GM10248 (cell line): ENCODE measurements around the gene ARHGDIA.

Experiments
- CTCF ChIA-PET: fragments of 300-600 bp; sonication (Branson Sonifier 250); formaldehyde crosslinking; extraction: SDS; loops from one replicate; lab custom pipeline; 2021; ENCODE audit warnings: antibody characterized with exemption; lab: Yijun Ruan, JAX
- POLR2A ChIA-PET: fragments of 350-650 bp; sonication (Branson Sonifier 250); formaldehyde crosslinking; extraction: SDS; loops from one replicate; lab custom pipeline; 2020; ENCODE audit warnings: antibody characterized with exemption; lab: Yijun Ruan, JAX
- DNase-seq: peaks from one replicate; pipeline ENCODE4 v3.0.0; 2012; ENCODE audit errors: extremely low spot score
- TF ChIP-seq, protein P1 (sequence below): IDR thresholded peaks from 2 replicates; pipeline ENCODE4 v1.5.1; 2012; ENCODE audit warnings: mild to moderate bottlenecking, low read depth; ENCODE audit errors: extremely low read depth, missing control alignments, control extremely low read depth

ARHGDIA gene

DNA sequence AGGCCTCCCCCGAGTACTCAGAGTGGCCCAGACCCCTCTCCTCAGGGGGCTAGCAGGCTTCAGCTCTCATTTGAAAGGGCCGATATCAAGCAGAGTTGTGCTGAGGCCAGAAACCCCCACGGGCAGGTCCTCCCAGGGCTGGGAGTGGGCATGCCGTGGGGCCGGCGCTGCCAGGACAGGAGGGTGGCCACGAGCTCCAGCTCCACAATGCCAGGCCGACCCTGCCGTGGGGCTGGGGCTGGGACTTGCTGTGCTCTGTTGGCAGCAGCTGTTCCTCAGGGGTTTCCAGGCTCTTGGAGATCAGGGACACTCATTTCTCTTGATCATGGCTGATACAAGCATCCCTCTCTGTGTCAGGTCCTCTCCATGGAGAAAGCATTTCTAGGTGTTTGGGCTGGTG lies 27.7 kb upstream of the ARHGDIA start:
- ChIA-PET CTCF (no interaction called here), POLR2A (interaction anchor here (0.6 kb wide), 1 partner anchor 228 kb away, joined by 4 read pairs; no protein-coding TSS in a partner anchor)
- TF ChIP-seq, protein P1, sequence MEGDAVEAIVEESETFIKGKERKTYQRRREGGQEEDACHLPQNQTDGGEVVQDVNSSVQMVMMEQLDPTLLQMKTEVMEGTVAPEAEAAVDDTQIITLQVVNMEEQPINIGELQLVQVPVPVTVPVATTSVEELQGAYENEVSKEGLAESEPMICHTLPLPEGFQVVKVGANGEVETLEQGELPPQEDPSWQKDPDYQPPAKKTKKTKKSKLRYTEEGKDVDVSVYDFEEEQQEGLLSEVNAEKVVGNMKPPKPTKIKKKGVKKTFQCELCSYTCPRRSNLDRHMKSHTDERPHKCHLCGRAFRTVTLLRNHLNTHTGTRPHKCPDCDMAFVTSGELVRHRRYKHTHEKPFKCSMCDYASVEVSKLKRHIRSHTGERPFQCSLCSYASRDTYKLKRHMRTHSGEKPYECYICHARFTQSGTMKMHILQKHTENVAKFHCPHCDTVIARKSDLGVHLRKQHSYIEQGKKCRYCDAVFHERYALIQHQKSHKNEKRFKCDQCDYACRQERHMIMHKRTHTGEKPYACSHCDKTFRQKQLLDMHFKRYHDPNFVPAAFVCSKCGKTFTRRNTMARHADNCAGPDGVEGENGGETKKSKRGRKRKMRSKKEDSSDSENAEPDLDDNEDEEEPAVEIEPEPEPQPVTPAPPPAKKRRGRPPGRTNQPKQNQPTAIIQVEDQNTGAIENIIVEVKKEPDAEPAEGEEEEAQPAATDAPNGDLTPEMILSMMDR, result no peak
- no peak for DNase-seq

DNA sequence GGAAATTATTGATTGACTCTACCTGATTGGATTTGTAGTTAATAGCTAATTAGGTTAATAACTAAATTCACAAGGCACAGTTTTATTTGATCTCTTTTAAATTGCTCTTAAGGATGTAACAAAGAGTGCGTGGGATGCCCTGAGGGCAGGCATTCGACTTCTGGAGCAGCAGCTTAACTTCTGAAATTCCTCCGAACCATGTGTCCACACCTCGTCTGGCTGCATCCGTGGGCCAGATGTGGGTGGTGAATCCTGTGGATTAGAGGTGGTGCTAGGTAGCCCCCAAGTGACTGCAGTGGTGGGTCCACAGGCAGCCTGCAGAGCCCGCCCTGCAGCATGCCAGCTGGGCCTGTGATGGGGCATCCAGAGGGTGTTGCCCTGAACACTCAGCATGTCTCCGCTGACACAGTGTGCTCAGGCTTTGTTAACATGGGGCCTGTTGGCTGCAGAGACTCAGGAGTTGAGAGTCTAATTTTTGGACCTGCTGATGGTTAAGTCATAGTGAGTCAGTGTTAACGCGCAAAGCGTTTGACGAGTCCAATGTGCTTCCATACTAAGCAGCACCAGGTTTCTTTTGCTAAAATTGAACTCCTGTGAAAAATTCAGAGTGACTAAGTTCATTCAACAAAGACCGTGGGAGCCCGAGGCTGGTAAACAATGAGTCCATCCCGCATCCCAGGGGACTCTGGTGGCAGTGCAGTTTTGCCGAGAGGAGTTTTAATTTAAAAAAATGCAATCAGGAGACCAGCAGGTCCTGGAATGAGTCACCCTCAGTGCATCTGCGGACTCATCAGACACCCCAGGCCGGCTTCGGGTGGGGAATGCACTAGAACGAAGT lies 27.1 kb upstream of the ARHGDIA start:
- no peak for DNase-seq
- TF ChIP-seq, protein P1, result no peak
- ChIA-PET POLR2A (interaction anchor here (0.6 kb wide), 1 partner anchor 227 kb away, joined by 4 read pairs; no protein-coding TSS in a partner anchor), CTCF (interaction anchor here (1.0 to 1.3 kb wide), 4 partner anchors 11 to 29 kb away, joined by 3 to 5 read pairs (median 4); no protein-coding TSS in a partner anchor)

DNA sequence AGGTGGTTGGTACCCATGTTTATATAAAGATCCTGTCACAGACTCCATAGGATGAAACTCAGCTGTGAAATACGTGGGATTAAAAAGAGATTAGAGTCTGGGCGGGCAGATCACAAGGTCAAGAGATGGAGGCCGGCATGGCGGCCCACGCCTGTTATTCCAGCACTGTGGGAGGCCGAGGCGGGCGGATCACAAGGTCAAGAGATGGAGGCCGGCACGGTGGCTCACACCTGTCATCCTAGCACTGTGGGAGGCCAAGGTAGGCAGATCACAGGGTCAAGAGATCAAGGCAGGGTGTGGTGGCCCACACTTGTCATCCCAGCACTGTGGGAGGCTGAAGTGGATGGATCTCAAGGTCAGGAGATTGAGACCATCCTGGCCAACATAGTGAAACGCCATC lies 24.3 kb upstream of the ARHGDIA start:
- no peak for DNase-seq
- ChIA-PET CTCF (interaction anchor here (1.3 kb wide), 1 partner anchor 9 kb away, joined by 3 read pairs; no protein-coding TSS in a partner anchor), POLR2A (no interaction called here)
- TF ChIP-seq, protein P1, result no peak

DNA sequence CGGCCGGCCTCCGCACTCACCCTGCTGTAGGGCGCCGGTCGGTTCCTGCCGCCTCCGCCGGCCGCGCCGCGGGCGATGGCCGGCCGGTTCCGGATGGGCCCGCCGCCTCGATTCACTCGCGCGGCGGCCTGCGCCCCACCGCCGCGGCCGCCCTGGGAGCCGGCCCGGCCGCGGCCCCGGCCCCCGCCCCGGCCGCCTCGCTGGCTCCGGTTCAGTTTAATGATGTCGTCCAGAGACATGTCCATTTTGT lies 20.1 kb upstream of the ARHGDIA start:
- ChIA-PET POLR2A (no interaction called here), CTCF (no interaction called here)
- no peak for DNase-seq
- TF ChIP-seq, protein P1, result no peak

DNA sequence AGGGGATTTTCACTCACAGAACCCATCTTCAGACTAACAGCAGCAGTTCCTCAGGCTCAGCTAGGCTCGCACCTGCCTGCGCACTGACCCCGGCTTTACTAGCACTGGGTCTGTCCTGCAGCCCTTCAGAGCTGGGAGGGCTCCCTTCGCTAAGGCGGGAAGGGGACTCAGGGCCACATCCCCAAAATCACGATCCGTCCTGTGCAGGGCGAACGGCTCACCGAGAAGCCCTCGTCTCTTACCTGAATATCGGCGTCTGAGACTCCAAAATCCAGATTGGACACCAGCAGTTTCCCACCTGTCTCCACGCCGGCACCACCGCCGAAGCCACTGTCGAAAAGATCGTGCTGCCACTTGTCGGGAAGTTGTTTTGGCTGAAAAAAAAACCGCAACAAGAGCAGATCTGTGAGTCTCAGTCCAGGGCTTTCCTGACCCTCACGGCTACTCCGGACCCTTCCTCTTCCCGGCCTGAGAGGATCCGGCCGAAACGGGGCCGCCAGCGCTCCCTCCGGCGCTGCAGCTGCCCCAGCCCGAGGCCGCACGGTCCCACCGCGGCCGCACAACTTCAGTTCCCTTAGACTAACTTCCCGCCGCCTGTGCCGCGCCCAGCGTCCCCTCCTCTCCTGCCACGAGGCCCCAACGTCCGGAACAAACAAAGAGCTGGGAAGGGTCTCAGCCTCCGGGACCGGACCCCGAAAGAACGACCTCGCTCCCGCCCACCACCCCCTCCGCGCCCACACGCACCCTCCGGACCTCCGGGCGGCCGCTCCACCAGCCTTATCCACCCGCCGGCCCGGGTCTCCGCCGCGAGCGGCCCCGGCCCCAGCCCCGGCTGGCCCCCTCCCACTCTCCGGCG lies 19.5 kb upstream of the ARHGDIA start:
- DNase-seq, result no peak
- ChIA-PET POLR2A (no interaction called here), CTCF (interaction anchor here (1.5 to 1.7 kb wide), 2 partner anchors 11 to 20 kb away, joined by 4 to 5 read pairs; partner anchors contain the start of gene ARHGDIA)
- TF ChIP-seq, protein P1, result no peak

DNA sequence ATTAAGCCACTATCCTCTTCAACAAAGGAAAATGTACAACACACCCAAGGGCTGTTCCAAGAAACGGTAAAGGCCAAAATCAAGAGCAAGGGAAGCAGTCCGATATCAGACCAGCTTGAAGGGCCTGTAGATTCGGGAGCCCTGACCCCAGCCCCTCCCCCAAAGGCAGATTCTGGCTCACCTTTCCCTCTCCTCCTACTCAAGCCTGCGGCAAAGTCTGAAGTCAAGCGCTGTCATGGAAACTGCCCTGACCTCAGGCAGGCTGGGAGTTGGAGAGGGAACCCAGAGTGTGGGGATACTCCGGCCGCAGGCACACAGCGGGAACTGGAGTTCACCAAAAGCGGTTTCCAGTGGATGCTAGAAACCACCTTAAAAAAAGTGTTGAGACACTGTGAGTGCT lies 18.5 kb upstream of the ARHGDIA start:
- DNase-seq, result no peak
- TF ChIP-seq, protein P1, result no peak
- ChIA-PET CTCF (interaction anchor here (1.5 to 1.7 kb wide), 2 partner anchors 10 to 19 kb away, joined by 4 to 5 read pairs; partner anchors contain the start of gene ARHGDIA), POLR2A (no interaction called here)
